ENCODE data around the gene EPHB4.

The EPHB4 gene

DNA sequence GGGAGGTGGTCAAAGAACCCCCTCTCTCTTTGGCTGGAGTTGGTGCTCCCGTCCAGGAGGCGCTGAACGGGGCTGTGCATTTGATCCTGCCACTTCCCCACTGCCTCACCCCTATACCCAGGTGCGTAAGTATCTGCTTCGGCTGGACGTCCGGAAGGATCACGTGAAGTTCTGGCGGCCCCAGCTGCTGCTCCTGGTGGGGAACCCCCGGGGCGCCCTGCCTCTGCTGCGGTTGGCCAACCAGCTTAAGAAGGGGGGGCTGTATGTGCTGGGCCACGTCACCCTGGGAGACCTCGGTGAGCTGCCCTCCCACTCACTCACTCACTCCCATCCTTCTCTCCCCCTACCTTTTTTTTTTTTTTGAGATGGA, 34.3 kb upstream of the EPHB4 start:
- Histone ChIP-seq H3K9me3 (ENCODE audit: low read length) (no peaks in the 10 kb centered on the region), H3K4me3 (ENCODE audit: low read depth, low read length, poor library complexity, severe bottlenecking) (no peak overlapping the region), H3K36me3 (ENCODE audit: insufficient read depth, low read length) (peaks cover 27% of the 10 kb centered on the region), H3K4me2 (ENCODE audit: low read length) (no peak overlapping the region), H3F3A (ENCODE audit: insufficient read depth, low read length) (no peaks in the 10 kb centered on the region), H3K79me2 (ENCODE audit: insufficient read depth, low read length) (no peaks in the 10 kb centered on the region), H3K9ac (ENCODE audit: low read length) (no peak overlapping the region), H4K20me1 (ENCODE audit: insufficient read depth, low read length) (no peaks in the 10 kb centered on the region), H2AFZ (ENCODE audit: low read length) (no peak overlapping the region), H3K27ac (ENCODE audit: low read depth, low read length, poor library complexity, severe bottlenecking) (no peak overlapping the region), H3K9me2 (ENCODE audit: low read depth, low read length) (no peaks in the 10 kb centered on the region), H3K4me1 (ENCODE audit: insufficient read depth, low read length, severe bottlenecking) (peaks cover 20% of the 10 kb centered on the region), H3K27me3 (ENCODE audit: insufficient read depth, low read length) (no peaks in the 10 kb centered on the region)
- TF ChIP-seq, protein P1, sequence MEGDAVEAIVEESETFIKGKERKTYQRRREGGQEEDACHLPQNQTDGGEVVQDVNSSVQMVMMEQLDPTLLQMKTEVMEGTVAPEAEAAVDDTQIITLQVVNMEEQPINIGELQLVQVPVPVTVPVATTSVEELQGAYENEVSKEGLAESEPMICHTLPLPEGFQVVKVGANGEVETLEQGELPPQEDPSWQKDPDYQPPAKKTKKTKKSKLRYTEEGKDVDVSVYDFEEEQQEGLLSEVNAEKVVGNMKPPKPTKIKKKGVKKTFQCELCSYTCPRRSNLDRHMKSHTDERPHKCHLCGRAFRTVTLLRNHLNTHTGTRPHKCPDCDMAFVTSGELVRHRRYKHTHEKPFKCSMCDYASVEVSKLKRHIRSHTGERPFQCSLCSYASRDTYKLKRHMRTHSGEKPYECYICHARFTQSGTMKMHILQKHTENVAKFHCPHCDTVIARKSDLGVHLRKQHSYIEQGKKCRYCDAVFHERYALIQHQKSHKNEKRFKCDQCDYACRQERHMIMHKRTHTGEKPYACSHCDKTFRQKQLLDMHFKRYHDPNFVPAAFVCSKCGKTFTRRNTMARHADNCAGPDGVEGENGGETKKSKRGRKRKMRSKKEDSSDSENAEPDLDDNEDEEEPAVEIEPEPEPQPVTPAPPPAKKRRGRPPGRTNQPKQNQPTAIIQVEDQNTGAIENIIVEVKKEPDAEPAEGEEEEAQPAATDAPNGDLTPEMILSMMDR (IDR thresholded peaks at IDR 0.05; ENCODE audit: low read length): no peak
- TF ChIP-seq EZH2 (IDR thresholded peaks at IDR 0.05; ENCODE audit: borderline replicate concordance, low read length): no peak

DNA sequence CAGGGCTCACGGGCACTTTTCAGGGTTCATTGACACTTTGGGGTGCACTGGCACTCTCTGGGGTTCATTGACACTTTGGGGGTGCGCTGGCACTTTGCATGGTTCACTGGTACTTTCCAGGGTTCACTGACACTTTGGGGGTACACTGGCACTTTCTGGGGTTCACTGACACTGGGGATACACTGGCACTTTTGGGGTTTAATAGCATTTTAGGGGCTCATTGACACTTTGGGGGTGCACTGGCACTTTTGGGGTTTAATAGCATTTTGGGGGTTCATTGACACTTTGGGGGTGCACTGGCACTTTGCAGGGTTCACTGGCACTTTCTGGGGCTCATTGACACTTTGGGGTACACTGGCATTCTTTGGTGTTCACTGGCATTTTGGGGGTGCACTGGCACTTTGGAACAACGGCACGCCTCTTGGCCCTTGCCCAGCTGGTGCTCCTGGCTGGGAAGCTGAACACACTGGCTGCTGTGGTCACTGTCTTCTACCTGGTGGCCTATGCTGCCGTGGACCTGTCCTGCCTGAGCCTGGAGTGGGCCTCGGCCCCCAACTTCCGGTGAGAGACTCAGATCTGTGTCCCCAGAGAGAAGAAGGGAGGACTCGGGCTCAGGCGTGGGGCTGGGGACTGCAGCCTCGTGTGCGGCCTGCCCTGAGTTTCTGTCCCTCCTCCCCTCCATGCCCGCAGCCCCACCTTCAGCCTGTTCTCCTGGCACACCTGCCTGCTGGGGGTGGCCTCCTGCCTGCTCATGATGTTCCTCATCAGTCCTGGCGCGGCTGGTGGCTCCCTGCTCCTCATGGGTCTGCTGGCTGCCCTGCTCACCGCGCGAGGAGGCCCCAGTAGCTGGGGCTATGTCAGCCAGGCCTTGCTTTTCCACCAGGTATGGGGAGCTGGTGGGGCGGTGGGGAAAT, 33.6 kb upstream of the EPHB4 start:
- Histone ChIP-seq H3K4me2 (ENCODE audit: low read length) (no peak overlapping the region), H3K9me3 (ENCODE audit: low read length) (no peaks in the 10 kb centered on the region), H3K4me3 (ENCODE audit: low read depth, low read length, poor library complexity, severe bottlenecking) (no peak overlapping the region), H3K9ac (ENCODE audit: low read length) (no peak overlapping the region), H3K27me3 (ENCODE audit: insufficient read depth, low read length) (no peaks in the 10 kb centered on the region), H3F3A (ENCODE audit: insufficient read depth, low read length) (no peaks in the 10 kb centered on the region), H3K4me1 (ENCODE audit: insufficient read depth, low read length, severe bottlenecking) (peaks cover 15% of the 10 kb centered on the region), H3K27ac (ENCODE audit: low read depth, low read length, poor library complexity, severe bottlenecking) (no peak overlapping the region), H3K9me2 (ENCODE audit: low read depth, low read length) (no peaks in the 10 kb centered on the region), H4K20me1 (ENCODE audit: insufficient read depth, low read length) (no peaks in the 10 kb centered on the region), H3K79me2 (ENCODE audit: insufficient read depth, low read length) (no peaks in the 10 kb centered on the region), H3K36me3 (ENCODE audit: insufficient read depth, low read length) (peaks cover 26% of the 10 kb centered on the region), H2AFZ (ENCODE audit: low read length) (no peak overlapping the region)
- TF ChIP-seq, protein P1 (IDR thresholded peaks at IDR 0.05; ENCODE audit: low read length): no peak
- no peak for TF ChIP-seq EZH2 (IDR thresholded peaks at IDR 0.05; ENCODE audit: borderline replicate concordance, low read length)

DNA sequence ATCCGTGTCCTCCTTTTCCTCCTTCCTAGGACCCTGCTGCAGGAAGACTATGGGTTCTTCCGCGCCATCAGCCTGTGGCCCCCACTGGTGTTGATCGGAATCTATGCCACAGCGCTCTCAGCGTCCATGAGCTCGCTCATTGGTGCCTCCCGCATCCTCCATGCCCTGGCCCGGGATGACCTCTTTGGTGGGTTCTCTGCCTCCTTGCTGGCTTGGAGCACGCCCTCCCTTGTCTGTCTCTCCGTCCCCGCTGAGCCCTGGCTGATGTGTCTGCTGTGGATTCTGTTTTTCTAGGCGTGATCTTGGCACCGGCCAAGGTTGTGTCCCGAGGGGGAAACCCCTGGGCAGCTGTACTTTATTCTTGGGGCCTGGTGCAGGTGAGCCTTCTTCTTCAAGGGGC, 32.5 kb upstream of the EPHB4 start:
- Histone ChIP-seq H3K9ac (ENCODE audit: low read length) (no peak overlapping the region), H3K4me1 (ENCODE audit: insufficient read depth, low read length, severe bottlenecking) (peaks cover 11% of the 10 kb centered on the region), H4K20me1 (ENCODE audit: insufficient read depth, low read length) (no peaks in the 10 kb centered on the region), H2AFZ (ENCODE audit: low read length) (no peak overlapping the region), H3K36me3 (ENCODE audit: insufficient read depth, low read length) (peaks cover 16% of the 10 kb centered on the region), H3K9me2 (ENCODE audit: low read depth, low read length) (no peaks in the 10 kb centered on the region), H3K4me2 (ENCODE audit: low read length) (no peak overlapping the region), H3K9me3 (ENCODE audit: low read length) (no peaks in the 10 kb centered on the region), H3K79me2 (ENCODE audit: insufficient read depth, low read length) (no peaks in the 10 kb centered on the region), H3K27ac (ENCODE audit: low read depth, low read length, poor library complexity, severe bottlenecking) (no peak overlapping the region), H3F3A (ENCODE audit: insufficient read depth, low read length) (no peaks in the 10 kb centered on the region), H3K4me3 (ENCODE audit: low read depth, low read length, poor library complexity, severe bottlenecking) (no peak overlapping the region), H3K27me3 (ENCODE audit: insufficient read depth, low read length) (no peaks in the 10 kb centered on the region)
- no peak for TF ChIP-seq EZH2 (IDR thresholded peaks at IDR 0.05; ENCODE audit: borderline replicate concordance, low read length)
- TF ChIP-seq, protein P1 (IDR thresholded peaks at IDR 0.05; ENCODE audit: low read length): no peak

Measured in OCI-LY1 (cell line).